Mesodermal cell (in vitro differentiated cells): ENCODE data around the gene PFDN6.
A peak's percentile ranks its signal among the peaks of the same experiment; 100 is the strongest.

Experiments used
- H3K27ac ChIP-seq: 2 replicates; pipeline ENCODE4 v1.7.0; 2013; ENCODE audit warnings: mild to moderate bottlenecking, low read depth, low read length, moderate library complexity; ENCODE audit not compliant: severe bottlenecking
- H3K36me3 ChIP-seq: 2 replicates; pipeline ENCODE4 v1.7.1; 2013; ENCODE audit warnings: mild to moderate bottlenecking, low read length, moderate library complexity; ENCODE audit not compliant: control insufficient read depth, insufficient read depth
- H3K4me1 ChIP-seq: one replicate; pipeline ENCODE4 v1.7.1; 2013; ENCODE audit warnings: mild to moderate bottlenecking, low read length; ENCODE audit not compliant: insufficient read depth, control insufficient read depth, poor library complexity, severe bottlenecking
- H3K4me3 ChIP-seq: 2 replicates; pipeline ENCODE4 v1.7.0; 2013; ENCODE audit warnings: low read length, control low read depth, mild to moderate bottlenecking; ENCODE audit not compliant: insufficient read depth, poor library complexity, severe bottlenecking; ENCODE audit errors: extremely low read depth
- H3K9me3 ChIP-seq: 2 replicates; pipeline ENCODE4 v1.7.1; 2013; ENCODE audit warnings: mild to moderate bottlenecking, low read length, moderate library complexity; ENCODE audit not compliant: control insufficient read depth
- WGBS, 2 experiments: methylation state at CpG; one replicate each; pipeline ENCODE4 v1.1.5; 2013; ENCODE audit warnings: missing lambda C conversion rate in 2 of 2; ENCODE audit not compliant: insufficient coverage in 2 of 2; 5-methylcytosine and 5-hydroxymethylcytosine counted together

The PFDN6 gene

DNA sequence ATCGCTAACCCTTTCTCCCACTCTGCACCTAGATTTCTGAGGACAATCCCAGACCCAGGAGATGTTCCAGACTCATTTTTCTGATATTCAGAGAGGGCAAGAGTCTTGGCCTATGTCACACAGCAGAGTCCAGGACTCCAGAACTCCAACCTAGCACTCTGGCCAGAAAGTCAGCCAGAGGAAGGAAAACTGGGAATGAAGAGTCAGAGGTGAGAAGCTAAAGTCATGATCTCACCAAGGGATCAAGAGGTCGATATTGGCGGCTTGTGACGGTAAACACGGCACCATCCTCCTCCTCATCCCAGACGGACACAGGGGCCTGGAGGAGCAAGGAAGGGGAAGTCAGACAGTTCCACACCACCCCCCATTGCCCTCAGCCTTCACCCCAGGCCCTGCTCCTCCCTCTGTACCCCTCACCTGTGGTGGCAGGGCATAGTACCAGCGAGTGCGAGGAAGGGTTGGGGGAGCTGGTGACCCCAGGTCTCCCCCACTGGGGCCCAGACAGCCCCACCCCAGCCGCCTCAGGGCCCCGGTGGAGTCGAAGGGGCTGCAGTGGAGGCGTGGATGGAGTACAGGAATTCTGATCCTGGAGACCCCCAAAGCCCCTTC is 7.5 kb downstream of the PFDN6 start:
- H3K36me3 ChIP-seq: peaks cover 48% of the 10 kb centered on the region
- peaks cover 5% of the 10 kb centered on the region for H3K4me1 ChIP-seq
- peak overlapping the region; percentile 67 for H3K4me3 ChIP-seq
- 78 to 82% methylated on average over 2 to 4 of the region's 12 CpGs for WGBS, 2 experiments
- no peaks in the 10 kb centered on the region for H3K9me3 ChIP-seq
- peak overlapping the region; percentile 67 for H3K27ac ChIP-seq

DNA sequence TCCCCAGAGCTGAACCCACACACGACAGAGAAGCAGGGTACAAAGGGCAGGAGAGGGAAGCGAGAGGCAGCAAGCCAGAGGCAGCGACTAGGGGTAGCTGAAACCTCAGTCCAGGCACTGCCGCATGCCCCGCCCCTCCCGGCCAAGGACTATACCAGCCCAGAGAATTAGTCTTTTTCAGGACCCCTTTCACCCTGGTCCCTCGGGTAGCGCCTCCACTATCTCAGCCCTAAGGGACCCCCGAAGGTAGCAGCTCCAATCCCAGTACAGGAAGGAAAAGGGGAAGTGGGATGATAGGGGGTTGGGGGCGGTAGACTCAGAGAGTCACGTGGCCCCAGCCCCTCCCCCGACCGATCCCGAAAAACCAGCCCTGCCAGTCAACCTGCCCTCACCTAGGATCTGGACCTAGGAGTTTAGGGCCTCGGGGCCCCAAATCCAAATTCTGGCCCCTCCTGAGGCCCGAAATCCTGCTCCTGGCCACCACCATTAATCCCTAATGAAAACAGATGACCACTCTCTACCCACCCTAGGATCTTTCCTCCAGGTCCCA is 8.1 kb downstream of the PFDN6 start:
- peak overlapping the region; percentile 67 for H3K4me3 ChIP-seq
- no peaks in the 10 kb centered on the region for H3K9me3 ChIP-seq
- H3K27ac ChIP-seq: peak overlapping the region; percentile 67
- peaks cover 5% of the 10 kb centered on the region for H3K4me1 ChIP-seq
- WGBS, 2 experiments: 0 to 3% methylated on average over 3 to 11 of the region's 16 CpGs
- H3K36me3 ChIP-seq: peaks cover 44% of the 10 kb centered on the region

DNA sequence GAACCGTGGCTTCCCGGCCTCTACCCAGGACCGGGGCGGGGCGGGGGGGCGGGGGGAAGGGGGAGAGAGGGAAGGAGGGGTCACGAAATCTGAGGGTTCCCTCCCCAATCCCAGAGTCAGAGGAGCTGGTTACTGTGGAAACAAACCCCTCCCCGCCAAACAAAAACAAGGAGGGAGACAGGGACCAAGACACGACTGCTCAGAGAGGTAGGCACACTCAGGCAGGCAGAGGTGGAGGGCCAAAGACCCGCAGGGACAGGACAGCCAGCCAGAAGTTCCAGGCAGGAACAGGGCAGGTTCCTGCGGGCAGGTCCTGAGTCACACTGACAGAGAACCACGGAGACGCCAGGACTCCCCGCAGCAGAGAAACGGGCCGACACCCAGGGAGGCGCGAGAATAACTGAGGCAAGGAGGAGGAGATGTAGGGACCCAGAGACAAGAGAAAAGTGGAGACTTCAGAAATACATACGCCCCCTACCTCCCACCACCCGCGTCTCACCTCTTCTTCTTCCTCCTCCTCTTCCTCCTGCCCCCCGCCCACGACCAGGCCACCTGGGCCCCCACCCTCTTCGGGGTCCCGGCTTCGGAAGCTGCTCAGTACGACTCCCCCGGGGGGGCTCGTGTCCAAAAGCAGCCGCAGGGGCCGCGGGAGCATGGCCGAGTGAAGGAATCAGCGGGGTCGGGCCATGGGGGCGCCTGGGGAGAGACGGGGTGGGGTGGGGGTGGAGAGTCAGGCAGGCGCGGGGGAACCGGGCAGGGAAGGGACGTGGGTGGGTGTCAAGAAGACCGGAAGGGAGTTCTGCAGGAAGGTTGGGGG is 8.8 kb downstream of the PFDN6 start:
- peak overlapping the region; percentile 94 for H3K27ac ChIP-seq
- H3K9me3 ChIP-seq: no peaks in the 10 kb centered on the region
- H3K4me1 ChIP-seq: peaks cover 5% of the 10 kb centered on the region
- 0% methylated on average over 11 to 17 of the region's 42 CpGs for WGBS, 2 experiments
- peak overlapping the region; percentile 67 for H3K4me3 ChIP-seq
- H3K36me3 ChIP-seq: peaks cover 37% of the 10 kb centered on the region

DNA sequence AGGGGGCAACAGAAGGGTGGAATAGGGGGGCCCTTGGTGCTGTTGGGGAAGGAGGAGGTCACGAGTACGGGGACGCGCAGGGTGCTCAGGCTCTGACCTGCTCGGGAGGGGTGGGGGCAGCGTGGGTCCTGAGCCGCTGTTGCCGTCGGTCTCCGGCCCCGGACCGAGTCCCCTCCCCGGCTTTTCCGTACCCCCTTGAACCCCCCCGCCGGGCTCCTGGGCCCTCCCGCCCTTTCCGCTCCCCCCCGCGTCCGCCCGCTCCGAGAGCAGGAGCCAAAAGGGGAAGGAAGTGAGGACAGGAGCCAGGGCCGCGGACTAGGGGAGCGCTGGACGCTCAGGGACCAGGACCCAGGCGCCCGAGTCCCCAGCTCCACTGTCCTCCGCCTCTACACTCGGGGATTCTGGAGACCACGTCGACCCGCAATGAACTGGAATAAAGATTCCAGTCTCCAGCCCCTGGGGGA is 9.4 kb downstream of the PFDN6 start, which contains the start of gene RGL2:
Gene RGL2 (minus strand): TSS at position 170 of the 464 bp plus-strand sequence. CDS start 332 bp downstream, outside the sequence.
- Histone ChIP-seq H3K9me3 (no peaks in the 10 kb centered on the region), H3K4me3 (peak within 1 kb of the TSS; percentile 67), H3K36me3 (peaks cover 30% of the 10 kb centered on the region), H3K4me1 (peaks cover 5% of the 10 kb centered on the region), H3K27ac (peak within 1 kb of the TSS; percentile 94)
- 0 to 1% methylated on average over 10 to 12 of the region's 34 CpGs for WGBS, 2 experiments

DNA sequence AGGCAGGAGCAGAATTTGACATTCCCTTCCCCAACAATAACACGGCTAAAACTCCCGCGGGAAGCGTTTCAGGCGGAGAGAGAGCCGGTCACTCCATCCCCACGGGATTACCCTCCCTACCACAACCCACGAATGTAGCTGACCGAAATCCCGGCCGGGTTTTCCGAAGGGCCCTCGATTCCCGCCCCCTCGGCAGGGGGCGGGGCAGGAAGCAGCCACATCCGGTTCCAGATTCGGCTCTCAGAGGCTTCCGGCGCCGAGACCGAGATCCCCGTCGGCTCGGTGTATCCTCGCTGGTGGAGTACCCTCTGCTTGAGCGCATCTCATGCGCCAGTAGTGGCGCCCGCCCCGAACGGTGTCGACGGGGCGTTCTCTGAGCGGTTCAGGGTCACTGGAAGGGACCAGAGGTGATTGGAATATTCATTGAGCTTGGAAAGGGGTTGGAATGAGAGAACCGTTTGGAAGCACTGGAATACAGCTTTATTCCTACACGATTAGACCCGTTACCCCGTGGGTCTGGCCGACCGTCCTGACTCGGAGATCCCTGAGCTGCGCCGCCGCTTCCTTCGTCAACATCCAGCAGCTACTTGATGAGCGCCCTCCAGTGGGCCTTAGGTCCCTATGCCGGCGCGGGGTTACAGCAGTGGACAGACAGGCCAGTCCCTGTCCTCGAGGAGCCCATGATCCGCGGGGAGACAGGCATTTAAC is 10.0 kb downstream of the PFDN6 start:
- Histone ChIP-seq H3K4me3 (peak overlapping the region; percentile 67), H3K27ac (peak overlapping the region; percentile 94), H3K4me1 (peaks cover 5% of the 10 kb centered on the region), H3K9me3 (no peaks in the 10 kb centered on the region), H3K36me3 (peaks cover 26% of the 10 kb centered on the region)
- 0 to 1% methylated on average over 45 to 49 of the region's 54 CpGs for WGBS, 2 experiments

DNA sequence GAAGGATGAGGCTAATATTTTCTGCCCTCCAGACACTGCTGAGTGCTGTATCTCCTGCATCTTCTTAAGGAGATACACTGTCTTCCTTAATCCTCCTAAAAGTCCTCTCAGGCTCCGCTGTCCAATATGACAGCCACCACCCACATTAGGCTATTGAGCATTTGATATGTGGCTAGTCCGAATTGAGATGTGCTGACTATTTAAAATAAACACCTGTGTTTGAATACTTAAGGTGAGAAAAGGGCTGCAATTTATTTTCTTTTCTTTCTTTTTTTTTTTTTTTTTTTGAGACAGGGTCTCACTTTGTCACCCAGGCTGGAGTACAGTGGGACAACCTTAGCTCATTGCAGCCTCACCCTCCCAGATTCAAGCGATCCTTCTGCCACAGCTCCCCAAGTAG is 12.5 kb downstream of the PFDN6 start:
- Histone ChIP-seq H3K4me1 (peaks cover 4% of the 10 kb centered on the region), H3K36me3 (peaks cover 9% of the 10 kb centered on the region), H3K4me3 (no peak overlapping the region), H3K27ac (no peak overlapping the region), H3K9me3 (no peaks in the 10 kb centered on the region)
- no CpG with 5 or more reads among the region's 3 CpGs for WGBS, 2 experiments

DNA sequence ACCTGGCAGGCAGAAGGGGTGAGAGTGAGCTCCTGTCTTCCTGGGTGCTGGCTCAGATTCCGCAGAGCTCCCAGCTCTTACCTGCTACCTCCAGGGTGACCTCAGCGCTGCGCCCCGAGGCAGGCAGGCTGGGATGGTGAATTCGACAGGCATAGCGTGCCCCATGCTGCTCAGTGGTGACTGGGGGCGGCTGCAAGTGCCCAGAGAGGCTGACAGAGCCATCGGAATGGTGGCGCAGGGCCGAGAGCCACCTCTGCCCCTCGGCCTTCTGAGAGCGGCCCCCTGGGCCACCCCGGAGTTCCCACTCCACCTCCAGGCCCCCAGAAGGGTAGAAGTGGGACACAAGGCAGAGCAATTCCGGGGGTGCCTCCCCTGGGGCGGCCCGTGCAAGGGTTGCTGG is 14.8 kb downstream of the PFDN6 start:
- no peak overlapping the region for H3K27ac ChIP-seq

DNA sequence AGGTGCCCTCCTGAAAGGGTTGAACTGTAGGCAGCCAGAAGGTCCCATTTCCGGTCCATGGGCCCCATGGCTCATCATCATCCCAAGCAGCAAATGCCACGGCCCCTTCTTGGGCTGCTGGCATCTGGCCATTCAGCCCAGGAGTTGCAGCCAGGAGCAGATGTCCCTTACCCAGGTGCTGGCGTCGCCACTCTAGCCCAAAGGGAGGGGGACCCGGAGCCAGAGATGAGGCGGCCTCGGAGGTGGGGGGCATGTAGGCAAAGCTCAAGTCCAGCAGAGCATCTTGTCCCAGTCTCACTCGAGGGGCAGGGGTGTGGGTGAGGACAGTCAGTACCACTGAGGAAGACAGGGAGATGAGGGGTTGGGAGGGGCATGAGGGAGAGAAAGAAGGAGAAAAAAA is 15.7 kb downstream of the PFDN6 start:
- no peaks in the 10 kb centered on the region for H3K9me3 ChIP-seq
- H3K4me3 ChIP-seq: no peak overlapping the region
- WGBS, 2 experiments: 86 to 95% methylated on average over 6 to 8 of the region's 8 CpGs

More for the DNA sequence above, 14.8 kb downstream of the PFDN6 start:
- Histone ChIP-seq H3K9me3 (no peaks in the 10 kb centered on the region), H3K4me3 (no peak overlapping the region), H3K4me1 (no peaks in the 10 kb centered on the region), H3K36me3 (peaks cover 9% of the 10 kb centered on the region)
- 93 to 95% methylated on average over 14 to 16 of the region's 16 CpGs for WGBS, 2 experiments

DNA sequence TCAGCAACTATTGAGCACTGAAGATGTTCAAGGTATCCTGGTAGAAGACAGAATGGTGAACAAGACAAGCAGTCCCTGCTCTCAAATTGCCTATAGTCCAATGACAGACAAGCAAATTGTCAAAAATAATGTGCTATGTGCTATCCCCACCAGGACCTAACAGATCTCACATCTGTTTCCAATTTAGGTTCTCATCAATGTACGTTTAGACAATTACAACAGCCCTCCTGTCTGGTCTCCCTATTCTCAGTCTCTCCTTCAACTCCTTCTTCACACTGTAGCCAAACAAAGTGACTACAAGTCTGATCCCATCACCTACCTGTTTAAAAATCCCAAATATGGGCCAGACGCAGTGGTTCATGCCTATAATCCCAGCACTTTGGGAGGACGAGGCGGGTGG is 17.0 kb downstream of the PFDN6 start:
- no peaks in the 10 kb centered on the region for H3K4me1 ChIP-seq
- H3K4me3 ChIP-seq: no peak overlapping the region
- H3K9me3 ChIP-seq: no peaks in the 10 kb centered on the region
- H3K27ac ChIP-seq: no peak overlapping the region
- peaks cover 11% of the 10 kb centered on the region for H3K36me3 ChIP-seq
- WGBS, 2 experiments: 88 to 90% methylated on average over 3 to 4 of the region's 4 CpGs

More for the DNA sequence above, 15.7 kb downstream of the PFDN6 start:
- Histone ChIP-seq H3K27ac (no peak overlapping the region), H3K36me3 (peaks cover 11% of the 10 kb centered on the region), H3K4me1 (no peaks in the 10 kb centered on the region)

DNA sequence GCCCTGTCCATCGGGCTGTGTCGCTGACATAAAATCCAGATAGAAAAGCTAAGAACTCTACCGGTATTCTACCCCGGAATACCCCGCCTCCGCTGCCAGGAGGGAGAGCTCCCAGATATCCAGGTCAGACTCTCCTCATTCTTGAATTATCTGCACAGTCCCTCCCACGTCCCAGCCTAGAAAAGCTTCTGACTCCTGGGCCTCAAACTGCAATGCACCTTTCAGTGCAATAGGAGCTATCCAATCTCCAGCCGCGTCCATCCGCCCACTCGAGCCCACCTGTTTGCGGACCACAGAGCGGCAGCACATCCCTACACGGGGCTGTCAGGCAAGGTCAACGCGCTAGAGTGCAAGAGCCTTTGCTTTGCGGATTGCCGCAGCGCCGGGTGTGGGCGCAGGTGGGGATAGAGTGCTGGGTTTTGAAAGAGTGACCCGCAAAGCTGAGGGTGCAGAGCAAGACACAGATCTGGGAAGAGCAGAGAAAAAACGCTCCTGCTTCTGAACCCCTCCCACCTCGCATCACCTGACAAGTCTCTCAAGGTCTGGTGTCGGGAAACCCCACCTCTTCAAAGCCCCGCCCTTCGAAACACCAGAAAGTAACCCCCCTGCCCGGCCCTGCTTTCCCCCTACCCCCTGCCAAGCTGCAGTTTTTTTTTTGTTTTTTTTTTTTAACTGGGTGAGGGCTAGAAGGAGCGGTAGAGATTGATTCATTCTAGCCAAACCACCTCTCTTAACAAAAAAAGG is 23.1 kb downstream of the PFDN6 start:
- H3K4me1 ChIP-seq: peaks cover 9% of the 10 kb centered on the region
- H3K9me3 ChIP-seq: no peaks in the 10 kb centered on the region
- H3K27ac ChIP-seq: peak overlapping the region; percentile 69
- peaks cover 16% of the 10 kb centered on the region for H3K36me3 ChIP-seq
- WGBS, 2 experiments: 6 to 7% methylated on average over 19 to 21 of the region's 29 CpGs
- peak overlapping the region; percentile 62 for H3K4me3 ChIP-seq
